Smooth muscle cell (in vitro differentiated cells): Measurements from ENCODE around the gene C1orf226. TPM values are rescaled to one million over a fixed set of nuclear protein-coding genes. Genes with fewer than 3 reads are reported as not detected.

Experiments used
- DNase-seq: peaks from one replicate; lab custom pipeline; 2025; ENCODE audit not compliant: unreplicated experiment; lab: John Stamatoyannopoulos, UW
- H2AFZ ChIP-seq: fragments of 200-600 bp; sonication (generic); 2 replicates; pipeline ENCODE4 v1.6.0; 2016; ENCODE audit warnings: antibody characterized with exemption, low read depth, mild to moderate bottlenecking
- H3F3A ChIP-seq: fragments of 200-600 bp; sonication (generic); 2 replicates; pipeline ENCODE4 v1.6.0; 2017; ENCODE audit warnings: antibody characterized with exemption, low read depth
- H3K27ac ChIP-seq: fragments of 200-600 bp; sonication (generic); 2 replicates; pipeline ENCODE4 v1.5.1; 2016; ENCODE audit warnings: low read depth, mild to moderate bottlenecking
- H3K27me3 ChIP-seq: fragments of 200-600 bp; sonication (generic); 2 replicates; pipeline ENCODE4 v1.6.1; 2016; ENCODE audit warnings: low read depth, mild to moderate bottlenecking
- H3K36me3 ChIP-seq: fragments of 200-600 bp; sonication (generic); 2 replicates; pipeline ENCODE4 v1.5.1; 2016; ENCODE audit warnings: low read depth
- H3K4me1 ChIP-seq: fragments of 200-600 bp; sonication (generic); 2 replicates; pipeline ENCODE4 v1.5.1; 2016; ENCODE audit warnings: low read depth
- H3K4me2 ChIP-seq: fragments of 200-600 bp; sonication (generic); 2 replicates; pipeline ENCODE4 v1.6.0; 2016; ENCODE audit warnings: mild to moderate bottlenecking
- H3K4me3 ChIP-seq: fragments of 200-600 bp; sonication (generic); 2 replicates; pipeline ENCODE4 v1.5.1; 2016; ENCODE audit warnings: mild to moderate bottlenecking
- H3K79me2 ChIP-seq: fragments of 200-600 bp; sonication (generic); 2 replicates; pipeline ENCODE4 v1.6.0; 2016; ENCODE audit warnings: low read depth, mild to moderate bottlenecking
- H3K9ac ChIP-seq: fragments of 200-600 bp; sonication (generic); 2 replicates; pipeline ENCODE4 v1.6.0; 2016; ENCODE audit warnings: low read depth
- H3K9me3 ChIP-seq: fragments of 200-600 bp; sonication (generic); replicated peaks from 2 replicates; pipeline ENCODE4 v1.5.1; 2016; ENCODE audit warnings: low read depth
- H4K20me1 ChIP-seq: fragments of 200-600 bp; sonication (generic); 2 replicates; pipeline ENCODE4 v1.6.0; 2016; ENCODE audit warnings: low read depth
- WGBS: methylation state at CpG from one replicate; pipeline ENCODE4 v1.1.7; 2016; ENCODE audit warnings: low lambda C conversion rate; 5-methylcytosine and 5-hydroxymethylcytosine counted together
- polyA plus RNA-seq: library from polyadenylated mRNA; unstranded; fragments of >200 nt; fragmentation: Nextera tagmentation; extraction: Ambion mirVana; gene quantifications from 2 replicates; pipeline ENCODE4 v1.2.1, GENCODE V29; 2016
- total RNA-seq: library from RNA; depleted of rRNA; stranded (reverse); fragments of >200 nt; gene quantifications from 2 replicates; pipeline ENCODE4 v1.2.3, GENCODE V29; 2014
- TF ChIP-seq, protein P1 (sequence below): fragments of 200-600 bp; sonication (generic); IDR thresholded peaks from 2 replicates; pipeline ENCODE4 v1.5.1; 2017; ENCODE audit warnings: borderline replicate concordance, mild to moderate bottlenecking, antibody characterized with exemption; ENCODE audit not compliant: insufficient read depth, poor library complexity, severe bottlenecking

C1orf226 gene
- total and polyA plus RNA-seq, 2 experiments from 2014 or later, result 0.39 to 1.2 TPM

DNA sequence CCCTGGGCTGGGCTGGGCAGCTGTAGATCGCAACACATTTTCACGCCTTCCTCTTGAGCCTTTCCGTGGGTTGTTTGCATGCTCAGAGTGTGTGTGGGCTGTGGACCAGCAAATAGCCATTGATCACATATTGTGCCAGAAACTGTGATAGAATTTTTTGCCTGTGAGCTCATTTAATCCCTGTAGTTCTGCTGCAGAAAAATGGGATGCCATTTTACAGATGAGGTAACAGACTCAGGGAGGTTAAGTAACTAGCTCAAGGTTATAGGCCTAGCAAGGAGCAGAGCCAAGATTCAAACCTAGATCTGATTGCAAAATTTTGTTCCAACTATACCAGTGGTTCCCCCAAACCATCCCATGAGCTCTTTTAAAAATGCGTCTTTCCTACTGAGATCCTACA, 15.4 kb upstream of the C1orf226 start:
- Histone ChIP-seq H3K27me3 (no peaks in the 10 kb centered on the region), H3K36me3 (no peaks in the 10 kb centered on the region), H3K27ac (no peak overlapping the region), H3K9ac (no peak overlapping the region), H3K9me3 (no peaks in the 10 kb centered on the region), H3K4me1 (no peaks in the 10 kb centered on the region), H4K20me1 (no peaks in the 10 kb centered on the region), H2AFZ (no peak overlapping the region), H3K4me3 (no peak overlapping the region), H3K4me2 (no peak overlapping the region), H3K79me2 (no peaks in the 10 kb centered on the region), H3F3A (no peaks in the 10 kb centered on the region)
- WGBS, result 50% methylated on average over 4 of the region's 4 CpGs
- no peak for DNase-seq
- TF ChIP-seq, protein P1, sequence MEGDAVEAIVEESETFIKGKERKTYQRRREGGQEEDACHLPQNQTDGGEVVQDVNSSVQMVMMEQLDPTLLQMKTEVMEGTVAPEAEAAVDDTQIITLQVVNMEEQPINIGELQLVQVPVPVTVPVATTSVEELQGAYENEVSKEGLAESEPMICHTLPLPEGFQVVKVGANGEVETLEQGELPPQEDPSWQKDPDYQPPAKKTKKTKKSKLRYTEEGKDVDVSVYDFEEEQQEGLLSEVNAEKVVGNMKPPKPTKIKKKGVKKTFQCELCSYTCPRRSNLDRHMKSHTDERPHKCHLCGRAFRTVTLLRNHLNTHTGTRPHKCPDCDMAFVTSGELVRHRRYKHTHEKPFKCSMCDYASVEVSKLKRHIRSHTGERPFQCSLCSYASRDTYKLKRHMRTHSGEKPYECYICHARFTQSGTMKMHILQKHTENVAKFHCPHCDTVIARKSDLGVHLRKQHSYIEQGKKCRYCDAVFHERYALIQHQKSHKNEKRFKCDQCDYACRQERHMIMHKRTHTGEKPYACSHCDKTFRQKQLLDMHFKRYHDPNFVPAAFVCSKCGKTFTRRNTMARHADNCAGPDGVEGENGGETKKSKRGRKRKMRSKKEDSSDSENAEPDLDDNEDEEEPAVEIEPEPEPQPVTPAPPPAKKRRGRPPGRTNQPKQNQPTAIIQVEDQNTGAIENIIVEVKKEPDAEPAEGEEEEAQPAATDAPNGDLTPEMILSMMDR, result no peak

DNA sequence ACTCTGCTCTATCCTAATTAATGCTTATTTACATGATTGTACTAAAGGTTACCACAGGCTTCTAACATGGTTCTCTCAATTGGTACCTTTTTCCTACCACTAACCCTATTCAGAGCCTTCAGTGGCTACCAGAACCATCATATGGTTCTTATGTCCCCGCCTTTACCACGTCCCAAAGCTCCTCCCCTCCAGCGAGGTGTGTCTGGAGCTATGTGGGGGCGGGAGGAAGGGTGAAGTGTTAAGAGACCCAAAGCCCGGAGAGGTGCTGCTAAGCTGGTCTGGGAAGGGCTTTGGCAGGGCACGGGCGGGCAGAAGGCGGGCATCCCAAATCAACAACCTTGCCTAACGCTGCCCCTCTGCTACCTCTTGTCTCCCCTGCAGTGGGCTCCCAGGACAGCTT, 14.9 kb upstream of the C1orf226 start:
- Histone ChIP-seq H3K4me3 (no peak overlapping the region), H3K27ac (no peak overlapping the region), H2AFZ (no peak overlapping the region), H3F3A (no peaks in the 10 kb centered on the region), H3K9me3 (no peaks in the 10 kb centered on the region), H3K36me3 (no peaks in the 10 kb centered on the region), H3K27me3 (no peaks in the 10 kb centered on the region), H4K20me1 (no peaks in the 10 kb centered on the region), H3K4me2 (no peak overlapping the region), H3K9ac (no peak overlapping the region), H3K79me2 (no peaks in the 10 kb centered on the region), H3K4me1 (no peaks in the 10 kb centered on the region)
- 94% methylated on average over 7 of the region's 9 CpGs for WGBS
- TF ChIP-seq, protein P1, result no peak
- DNase-seq, result no peak

DNA sequence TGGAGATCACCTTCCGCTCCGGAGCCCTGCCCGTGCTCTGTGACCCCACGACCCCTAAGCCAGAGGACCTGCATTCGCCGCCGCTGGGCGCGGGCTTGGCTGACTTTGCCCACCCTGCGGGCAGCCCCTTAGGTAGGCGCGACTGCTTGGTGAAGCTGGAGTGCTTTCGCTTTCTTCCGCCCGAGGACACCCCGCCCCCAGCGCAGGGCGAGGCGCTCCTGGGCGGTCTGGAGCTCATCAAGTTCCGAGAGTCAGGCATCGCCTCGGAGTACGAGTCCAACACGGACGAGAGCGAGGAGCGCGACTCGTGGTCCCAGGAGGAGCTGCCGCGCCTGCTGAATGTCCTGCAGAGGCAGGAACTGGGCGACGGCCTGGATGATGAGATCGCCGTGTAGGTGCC, 14.5 kb upstream of the C1orf226 start:
- no peaks in the 10 kb centered on the region for H3F3A ChIP-seq
- no peaks in the 10 kb centered on the region for H3K9me3 ChIP-seq
- no peaks in the 10 kb centered on the region for H3K79me2 ChIP-seq
- 97% methylated on average over 35 of the region's 36 CpGs for WGBS
- H3K36me3 ChIP-seq, result no peaks in the 10 kb centered on the region
- DNase-seq, result no peak
- no peak overlapping the region for H2AFZ ChIP-seq
- H3K9ac ChIP-seq, result no peak overlapping the region
- no peak overlapping the region for H3K4me3 ChIP-seq
- H3K4me2 ChIP-seq, result no peak overlapping the region
- H3K27me3 ChIP-seq, result no peaks in the 10 kb centered on the region
- H3K4me1 ChIP-seq, result no peaks in the 10 kb centered on the region
- no peaks in the 10 kb centered on the region for H4K20me1 ChIP-seq
- no peak overlapping the region for H3K27ac ChIP-seq
- TF ChIP-seq, protein P1, result no peak

DNA sequence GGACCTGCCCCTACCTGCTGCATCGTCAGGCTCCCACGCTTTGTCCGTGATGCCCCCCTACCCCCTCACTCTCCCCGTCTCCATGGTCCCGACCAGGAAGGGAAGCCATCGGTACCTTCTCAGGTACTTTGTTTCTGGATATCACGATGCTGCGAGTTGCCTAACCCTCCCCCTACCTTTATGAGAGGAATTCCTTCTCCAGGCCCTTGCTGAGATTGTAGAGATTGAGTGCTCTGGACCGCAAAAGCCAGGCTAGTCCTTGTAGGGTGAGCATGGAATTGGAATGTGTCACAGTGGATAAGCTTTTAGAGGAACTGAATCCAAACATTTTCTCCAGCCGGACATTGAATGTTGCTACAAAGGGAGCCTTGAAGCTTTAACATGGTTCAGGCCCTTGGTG, 13.8 kb upstream of the C1orf226 start:
- Histone ChIP-seq H4K20me1 (no peaks in the 10 kb centered on the region), H3K9me3 (no peaks in the 10 kb centered on the region), H3F3A (no peaks in the 10 kb centered on the region), H3K27ac (no peak overlapping the region), H3K36me3 (no peaks in the 10 kb centered on the region), H3K27me3 (no peaks in the 10 kb centered on the region), H3K9ac (no peak overlapping the region), H3K4me3 (no peak overlapping the region), H3K4me2 (no peak overlapping the region), H2AFZ (no peak overlapping the region), H3K4me1 (no peaks in the 10 kb centered on the region), H3K79me2 (no peaks in the 10 kb centered on the region)
- 74% methylated on average over 10 of the region's 10 CpGs for WGBS
- no peak for DNase-seq
- TF ChIP-seq, protein P1, result no peak
